NCI-H1694 treated with DMSO at 0.1 percent for 48 hours (cell line): ENCODE measurements around the gene SUB1.
"Not testable (repeated sequence)": the region's sequence is repeated elsewhere in the genome, so short reads cannot be mapped to it uniquely, and the experiment has no call there.

Experiments used
- DNase-seq: peaks from one replicate; lab custom pipeline; 2025; lab: John Stamatoyannopoulos, UW

Gene SUB1

DNA sequence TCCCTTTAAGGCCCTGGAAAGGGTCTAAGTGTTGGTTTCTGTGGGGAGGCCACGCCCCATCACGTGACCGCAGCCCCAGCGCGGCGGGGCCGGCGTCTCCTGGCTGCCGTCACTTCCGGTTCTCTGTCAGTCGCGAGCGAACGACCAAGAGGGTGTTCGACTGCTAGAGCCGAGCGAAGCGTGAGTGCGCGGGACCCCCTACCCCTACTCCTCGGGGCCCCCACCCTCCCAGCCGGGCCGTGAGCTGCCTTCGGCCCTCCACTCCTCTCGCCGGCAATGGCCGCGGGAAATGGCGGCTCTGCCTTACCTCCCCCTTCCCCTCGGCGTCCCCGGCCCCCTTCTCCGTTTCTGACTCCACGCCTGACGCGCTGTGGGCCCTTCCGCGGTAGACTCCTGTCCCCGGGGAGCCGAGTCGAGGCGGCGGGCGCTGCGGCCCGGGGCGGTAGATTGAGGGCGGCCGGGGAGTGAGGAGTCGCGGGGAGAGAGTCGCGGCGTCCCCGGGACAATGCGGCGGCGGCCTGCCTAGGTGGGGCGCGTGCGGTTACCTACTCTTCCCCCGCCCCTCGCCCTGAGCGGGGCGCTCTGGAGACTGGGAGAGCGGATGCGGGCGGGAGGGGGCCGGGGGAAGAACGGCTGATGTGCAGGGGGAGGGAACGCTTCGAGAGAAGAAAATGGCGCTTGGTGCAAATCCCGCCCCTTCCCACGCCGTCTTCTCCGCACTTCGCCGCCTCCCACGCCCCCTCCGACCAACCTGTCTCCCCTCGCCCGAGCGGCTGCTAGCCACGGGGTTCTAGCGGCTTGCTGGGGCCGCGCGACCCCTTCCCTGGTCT, at the start of gene SUB1:
SUB1 (plus strand) TSS at position 112 of the 830 bp plus-strand sequence. CDS start 2,956 bp downstream, outside the sequence.
- DNase-seq = peak; percentile 93

DNA sequence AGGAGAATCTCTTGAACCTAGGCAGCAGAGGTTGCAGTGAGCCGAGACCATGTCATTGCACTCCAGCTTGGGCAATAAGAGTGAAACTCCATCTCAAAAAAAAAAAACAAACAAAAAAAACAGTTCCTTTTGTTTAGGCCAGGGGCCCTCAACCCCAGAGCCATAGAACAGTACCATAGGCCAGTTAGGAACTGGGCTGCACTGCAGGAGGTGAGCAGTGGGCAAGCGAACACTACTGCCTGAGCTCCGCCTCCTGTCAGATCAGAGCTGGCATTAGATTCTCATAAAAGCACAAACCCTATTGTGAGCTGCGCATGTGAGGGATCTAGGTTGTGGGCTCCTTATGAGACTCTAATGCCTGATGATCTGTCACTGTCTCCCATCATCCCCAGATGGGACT, 49.1 kb upstream of the SUB1 start:
- no peak for DNase-seq

GRCh38 chr5:32537437-32538029, 47.8 kb upstream of the SUB1 start:
- not testable (repeated sequence) for DNase-seq

GRCh38 chr5:32538031-32538547, 47.3 kb upstream of the SUB1 start:
- DNase-seq = no peak

DNA sequence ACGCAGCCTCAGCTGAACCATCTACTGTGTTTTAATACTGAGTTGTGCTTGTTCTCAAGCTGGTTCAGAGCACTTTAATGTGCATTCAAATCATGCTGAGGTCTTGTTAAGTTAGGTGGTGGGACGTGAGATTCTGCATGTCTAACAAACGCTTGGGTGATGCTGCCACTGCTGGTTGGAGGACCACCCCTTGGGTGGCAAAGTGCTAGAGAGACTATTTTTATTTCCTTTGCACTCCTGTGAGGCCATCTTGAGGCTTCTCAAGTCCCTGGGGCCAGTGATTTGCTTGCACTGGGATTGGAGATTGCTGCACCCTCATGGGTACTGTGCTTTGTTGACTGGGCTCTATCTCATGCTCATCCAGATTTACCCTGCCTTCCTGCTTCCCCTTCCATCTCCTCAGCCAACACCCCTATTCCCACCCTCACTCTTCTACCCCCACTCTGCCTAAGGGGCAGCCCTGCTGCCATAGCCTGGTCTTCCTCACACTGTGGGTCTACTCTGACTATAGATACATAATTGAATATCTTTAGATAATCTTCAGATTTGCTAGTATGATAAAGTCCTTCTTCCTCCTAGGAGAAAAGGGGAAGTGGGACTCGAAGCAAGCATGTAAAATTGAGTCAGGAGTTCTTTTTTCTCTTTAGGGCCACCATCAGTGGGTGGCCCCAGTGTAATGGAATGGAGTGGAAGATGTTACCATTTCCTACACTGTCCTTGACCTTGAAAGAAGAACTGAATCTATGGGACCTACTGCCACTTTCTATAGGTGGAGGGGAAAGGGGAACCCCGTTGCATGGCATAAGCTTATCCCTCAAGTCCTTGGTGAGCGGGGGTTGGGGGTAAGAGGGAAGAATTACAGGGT, 45.1 kb upstream of the SUB1 start:
- DNase-seq = no peak

DNA sequence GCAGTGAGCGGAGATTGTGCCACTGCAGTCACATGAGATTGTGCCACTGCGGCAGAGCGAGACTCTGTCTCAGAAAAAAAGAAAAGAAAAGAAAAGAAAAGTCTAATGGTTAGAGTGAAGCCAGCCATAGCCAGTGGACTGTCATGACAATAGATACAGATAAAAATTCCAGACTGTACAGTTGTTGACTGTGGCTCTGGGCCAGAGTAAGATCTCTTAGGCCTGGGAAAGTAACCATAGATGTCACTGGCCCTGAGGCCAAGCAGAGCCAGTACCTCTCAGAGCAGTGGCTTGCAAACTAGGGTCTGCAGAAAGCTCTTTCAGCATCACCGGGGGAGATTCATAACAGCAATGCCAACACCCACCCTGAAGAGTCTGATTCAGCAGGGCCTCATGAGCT, 44.1 kb upstream of the SUB1 start:
- no peak for DNase-seq

- DNase-seq = no peak
Measured at GRCh38 chr5:32542216-32543059, 42.9 kb upstream of the SUB1 start.

DNA sequence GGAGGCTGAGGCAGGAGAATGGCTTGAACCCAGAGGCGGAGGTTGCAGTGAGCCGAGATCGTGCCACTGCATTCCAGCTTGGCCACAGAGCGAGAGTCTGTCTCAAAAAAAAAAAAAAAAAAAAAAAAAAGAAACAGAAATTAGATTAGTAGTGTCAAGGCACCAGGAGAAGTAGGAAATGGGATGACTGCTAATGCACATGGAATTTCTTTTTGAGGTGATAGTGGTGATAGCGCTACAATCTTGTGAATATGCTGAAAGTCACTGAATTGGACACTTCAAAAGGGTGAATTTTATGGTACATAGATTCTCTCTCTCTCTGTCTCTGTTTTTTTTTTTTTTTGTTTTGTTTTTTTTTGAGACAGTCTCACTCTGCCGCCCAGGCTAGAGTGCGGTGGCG, 42.1 kb upstream of the SUB1 start:
- DNase-seq = no peak

- peak; percentile 60 for DNase-seq
Measured at GRCh38 chr5:32545102-32545800, 40.1 kb upstream of the SUB1 start.

- no peak for DNase-seq
Measured at GRCh38 chr5:32551194-32551593, 34.2 kb upstream of the SUB1 start.

DNA sequence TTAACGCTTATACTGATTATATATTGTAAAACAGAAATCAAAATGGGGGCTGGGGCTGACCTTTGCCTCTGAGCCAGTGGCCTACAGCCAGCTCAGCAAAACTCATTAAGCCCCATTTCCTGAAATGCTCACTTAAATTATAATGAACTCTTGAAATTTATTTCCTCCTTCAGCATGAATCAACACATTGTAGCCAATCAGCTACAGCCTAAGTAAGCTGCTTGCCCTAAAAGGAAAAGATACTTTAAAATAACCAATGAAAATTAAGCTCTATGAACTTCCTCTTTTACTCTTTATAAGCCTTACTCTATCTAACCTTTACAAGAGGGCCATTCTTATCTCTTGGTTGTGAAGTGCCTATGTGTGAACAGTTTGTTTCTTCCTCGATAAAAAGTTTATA, 33.5 kb upstream of the SUB1 start:
- DNase-seq = no peak

GRCh38 chr5:32552491-32552890, 32.9 kb upstream of the SUB1 start:
- not testable (repeated sequence) for DNase-seq

- DNase-seq = no peak
Measured at GRCh38 chr5:32552936-32553335, 32.4 kb upstream of the SUB1 start.

GRCh38 chr5:32554181-32554780, 31.1 kb upstream of the SUB1 start:
- DNase-seq = not testable (repeated sequence)

- DNase-seq = not testable (repeated sequence)
Measured at GRCh38 chr5:32556543-32556942, 28.8 kb upstream of the SUB1 start.

DNA sequence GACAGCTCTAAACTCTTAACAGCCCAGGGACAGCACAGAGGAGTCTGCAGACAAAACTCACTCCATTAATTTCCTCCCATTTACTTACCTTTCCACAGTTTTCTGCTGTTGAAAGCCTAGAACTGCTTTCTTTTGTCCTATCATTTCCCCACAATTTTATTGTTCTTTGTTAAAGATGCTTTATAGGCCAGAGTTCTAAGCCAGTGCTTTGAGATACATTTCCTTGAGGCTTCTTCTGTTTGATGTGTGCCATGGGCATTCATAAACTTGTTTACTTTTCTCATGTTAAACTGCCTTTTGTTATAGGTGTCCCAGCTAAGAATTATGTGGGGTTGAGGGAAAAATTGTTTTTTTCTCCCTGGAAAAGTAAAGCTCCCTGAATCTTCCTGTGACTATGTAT, 25.9 kb upstream of the SUB1 start:
- DNase-seq = no peak

GRCh38 chr5:32559921-32560320, 25.4 kb upstream of the SUB1 start:
- no peak for DNase-seq

DNA sequence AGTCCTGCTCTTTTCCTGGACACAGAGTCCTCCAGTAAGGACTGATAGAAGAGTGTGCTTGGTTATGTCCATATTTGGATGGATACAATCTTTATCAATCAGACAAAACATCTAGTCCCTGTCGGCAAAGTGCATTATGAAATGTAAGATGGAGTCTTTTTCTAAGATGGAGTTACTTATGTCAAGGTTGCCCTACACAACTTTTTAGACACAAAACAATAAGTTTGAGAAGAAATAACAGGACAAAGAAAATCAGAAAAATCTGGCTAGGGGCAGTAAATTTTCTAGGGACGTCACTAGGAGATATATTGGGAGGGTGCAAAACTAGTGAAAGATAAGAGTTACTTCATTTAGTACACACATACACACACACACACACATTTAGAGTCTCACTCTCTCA, 23.3 kb upstream of the SUB1 start:
- DNase-seq = no peak

DNA sequence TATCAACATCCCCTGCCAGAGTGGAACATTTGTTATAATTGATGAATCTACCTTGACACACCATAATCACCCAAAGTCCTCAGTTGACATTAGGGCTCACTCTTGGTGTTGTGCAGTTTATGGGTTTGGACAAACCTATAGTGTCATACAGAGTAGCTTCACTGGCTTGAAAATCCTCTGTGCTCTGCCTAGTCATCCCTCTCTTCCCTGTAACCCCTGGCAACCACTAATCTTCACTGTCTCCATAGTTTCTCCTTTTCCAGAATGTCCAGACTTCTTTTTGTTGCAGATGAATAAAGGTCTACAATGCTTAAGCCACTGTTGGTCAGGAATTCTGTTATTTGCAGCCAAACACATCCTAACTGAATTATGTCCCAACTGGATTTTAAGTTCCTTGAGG, 22.5 kb upstream of the SUB1 start:
- no peak for DNase-seq

GRCh38 chr5:32563614-32564013, 21.7 kb upstream of the SUB1 start:
- DNase-seq = no peak
